Ovary (tissue), 9 donors: ENCODE data around the gene SEPTIN2. TPM values are rescaled to one million over a fixed set of nuclear protein-coding genes. Genes with fewer than 3 reads are reported as not detected.
"Not testable (repeated sequence)": the region's sequence is repeated elsewhere in the genome, so short reads cannot be mapped to it uniquely, and the experiment has no call there.

Experiments used
- DNase-seq, 5 donors: peaks; one replicate each; pipeline ENCODE4 v3.0.0-alpha.2; 2019 to 2020
- H3K27ac ChIP-seq, 2 donors: fragments of 200-600 bp; one replicate each; pipeline versions ENCODE4 v1.5.1 to v1.8.0; 2019 to 2022
- H3K27me3 ChIP-seq: fragments of 200-600 bp; one replicate; pipeline ENCODE4 v1.8.0; 2022
- H3K36me3 ChIP-seq: fragments of 200-600 bp; sonication (generic); one replicate; pipeline ENCODE4 v1.5.1; 2019
- H3K4me1 ChIP-seq: one replicate; pipeline ENCODE4 v1.8.1; 2013; ENCODE audit warnings: mild to moderate bottlenecking, moderate library complexity; ENCODE audit not compliant: insufficient read depth
- H3K4me3 ChIP-seq: fragments of 200-600 bp; sonication (generic); one replicate; pipeline ENCODE4 v1.5.1; 2017
- H3K9me3 ChIP-seq, 2 donors: fragments of 200-600 bp in 1 of 2; sonication (generic) in 1 of 2; one replicate each; pipeline versions ENCODE4 v1.5.1 to v1.8.1; 2013 to 2019; ENCODE audit warnings: mild to moderate bottlenecking in 1 of 2, moderate library complexity in 1 of 2
- CTCF ChIP-seq, 3 donors: fragments of 450-650 bp in 2 of 3; fragments of 200-600 bp in 1 of 3; IDR thresholded peaks; one replicate each; pipeline versions ENCODE4 v1.5.1 to v1.8.0; 2016 to 2022; ENCODE audit warnings: antibody characterized with exemption in 3 of 3, mild to moderate bottlenecking in 1 of 3
- EP300 ChIP-seq: sonication (generic); formaldehyde crosslinking; IDR thresholded peaks from one replicate; pipeline ENCODE4 v1.6.1; 2017; ENCODE audit warnings: antibody characterized with exemption
- POLR2A ChIP-seq: fragments of 450-650 bp; IDR thresholded peaks from one replicate; pipeline ENCODE4 v1.6.1; 2017; ENCODE audit warnings: antibody characterized with exemption, mild to moderate bottlenecking, moderate library complexity
- WGBS, 3 donors: extraction: QIAGEN DNeasy Blood & Tissue Kit in 1 of 3; methylation state at CpG; one replicate each; pipeline versions ENCODE4 v1.1.5 to v1.1.7; 2013 to 2017; 5-methylcytosine and 5-hydroxymethylcytosine counted together
- intact Hi-C, 4 donors: fragments of 100-400 bp; cut with DNase I; formaldehyde crosslinking; loops; one replicate each; pipeline versions ENCODE4 v1.11.0 to v1.15.1; 2022 to 2023
- polyA plus RNA-seq, 2 donors: library from polyadenylated mRNA; stranded (reverse); fragments of 200-250 nt in 1 of 2; fragments of 350-450 nt in 1 of 2; fragmentation: Illumina TruSeq in 1 of 2; extraction: RNeasy Lipid Tissue Mini Kit (QIAGEN cat#74804) in 1 of 2; gene quantifications; one replicate each; pipeline ENCODE4 v1.2.3, GENCODE V29; 2013 to 2014
- total RNA-seq, 7 donors: library from RNA; depleted of rRNA in 2 of 7; stranded (reverse); fragments of >200 nt in 2 of 7; fragmentation: NEBNext Ultra II Directional in 3 of 7; extraction: Animal tissue kit (Norgen Biotek cat#: 25700) in 3 of 7; gene quantifications; one replicate each; pipeline versions ENCODE4 v1.1.0 to v1.2.4, GENCODE V29; 2016 to 2023
- donor health status: DM: no; HTN: no; CAD: no; lungs with moderate emphysema.
- donor health status: DM: no; HTN: no; CAD: no.
- donor health status: Bipolar disorder and iron deficiency.
- donor health status: DM: yes; HTN: yes; CAD: no.
- donor health status: DM: no; HTN: no; CAD: no.
- donor health status: DM: yes; HTN: yes; CAD: no.

The SEPTIN2 gene
- total and polyA plus RNA-seq, 9 donors, result 184 to 403 (median 328) TPM

DNA sequence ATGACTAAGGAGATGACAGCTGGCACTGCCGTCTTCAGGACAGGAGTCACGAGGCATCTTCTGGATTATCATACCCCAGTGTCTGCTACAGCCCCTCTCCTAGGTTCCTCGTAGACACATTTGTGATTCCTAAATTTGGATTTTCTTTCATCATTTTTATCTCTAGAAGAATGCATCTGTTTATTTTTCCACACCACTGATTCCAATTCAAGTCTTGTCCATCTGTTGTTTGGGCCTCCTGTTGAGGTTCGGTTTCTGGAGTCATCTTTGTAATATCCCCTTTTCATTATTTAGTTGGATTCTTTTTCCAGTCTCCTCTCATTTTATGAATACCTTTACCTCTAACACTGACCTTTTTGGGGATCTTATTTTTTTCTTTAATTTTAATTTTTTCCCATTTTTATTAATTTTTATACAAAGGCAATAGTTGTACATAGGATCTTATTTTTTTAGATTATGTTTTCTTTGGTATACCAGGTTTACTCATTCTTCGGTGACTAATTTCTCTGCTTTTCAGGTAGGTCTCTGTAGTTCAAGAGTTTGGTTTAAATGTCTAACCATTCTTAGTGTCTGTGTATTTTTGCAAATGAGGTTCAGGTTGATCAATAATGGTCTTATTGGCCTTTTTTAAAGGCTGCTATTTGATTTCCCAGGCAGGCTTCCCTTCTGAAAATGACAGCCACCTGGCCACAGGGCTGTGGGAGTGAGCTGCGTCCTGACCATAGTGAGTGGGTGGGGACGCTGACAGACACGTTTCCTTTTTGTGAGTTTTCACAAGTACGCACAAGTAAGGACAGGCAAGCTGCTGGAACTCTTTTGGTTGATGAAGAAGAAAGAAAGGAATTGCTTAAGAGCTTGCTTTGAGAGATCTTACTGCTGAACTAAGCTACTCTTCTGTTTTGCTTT, 74.8 kb downstream of the SEPTIN2 start:
- no peak overlapping the region for H3K4me3 ChIP-seq
- intact Hi-C loops, result no loop called here
- no peak overlapping the region for H3K27ac ChIP-seq
- H3K36me3 ChIP-seq, result no peaks in the 10 kb centered on the region
- H3K9me3 ChIP-seq, result no peaks in the 10 kb centered on the region
- no peak for DNase-seq
- no peaks in the 10 kb centered on the region for H3K4me1 ChIP-seq
- WGBS, 3 donors, result 89 to 90% (median 89%) methylated on average over 9 of the region's 9 CpGs
- TF ChIP-seq CTCF (IDR thresholded peaks at IDR 0.05), result no peak
- no peaks in the 10 kb centered on the region for H3K27me3 ChIP-seq

- 74 to 83% (median 79%) methylated on average over 6 of the region's 6 CpGs for whole genome bisulfite sequencing, 3 donors
- Histone ChIP-seq H3K9me3 (no peaks in the 10 kb centered on the region), H3K27me3 (no peaks in the 10 kb centered on the region), H3K36me3 (no peaks in the 10 kb centered on the region), H3K27ac (no peak overlapping the region), H3K4me1 (no peaks in the 10 kb centered on the region), H3K4me3 (no peak overlapping the region)
- peak in 2 of 5 donors; percentile 28 to 39 for DNase-seq
- peak in 1 of 3 donors; percentile 15 for TF ChIP-seq CTCF (IDR thresholded peaks at IDR 0.05)
- no peak for TF ChIP-seq POLR2A
- intact Hi-C loops, result no loop called here
These were observed 76.4 kb downstream of the SEPTIN2 start for GRCh38 chr2:241391892-241392665.

GRCh38 chr2:241392753-241393152, 77.0 kb downstream of the SEPTIN2 start:
- intact Hi-C loops, result not testable (repeated sequence)

GRCh38 chr2:241393524-241394196, 77.9 kb downstream of the SEPTIN2 start:
- H3K4me1 ChIP-seq, result no peaks in the 10 kb centered on the region
- DNase-seq, result no peak
- no peaks in the 10 kb centered on the region for H3K36me3 ChIP-seq
- intact Hi-C loops, result no loop called here
- TF ChIP-seq EP300, result no peak
- no peak for TF ChIP-seq CTCF (IDR thresholded peaks at IDR 0.05)
- TF ChIP-seq POLR2A, result no peak
- H3K4me3 ChIP-seq, result no peak overlapping the region
- no peaks in the 10 kb centered on the region for H3K27me3 ChIP-seq
- 91 to 95% (median 95%) methylated on average over 3 of the region's 3 CpGs for WGBS, 3 donors
- H3K27ac ChIP-seq, result no peak overlapping the region
- H3K9me3 ChIP-seq, result no peaks in the 10 kb centered on the region

More at GRCh38 chr2:241392753-241393152, 77.0 kb downstream of the SEPTIN2 start:
- H3K4me1 ChIP-seq, DNase-seq, H3K27me3 ChIP-seq, H3K36me3 ChIP-seq, H3K27ac ChIP-seq, H3K4me3 ChIP-seq, H3K9me3 ChIP-seq: not testable (repeated sequence)
- 94 to 98% (median 96%) methylated on average over 4 of the region's 4 CpGs for WGBS, 3 donors

DNA sequence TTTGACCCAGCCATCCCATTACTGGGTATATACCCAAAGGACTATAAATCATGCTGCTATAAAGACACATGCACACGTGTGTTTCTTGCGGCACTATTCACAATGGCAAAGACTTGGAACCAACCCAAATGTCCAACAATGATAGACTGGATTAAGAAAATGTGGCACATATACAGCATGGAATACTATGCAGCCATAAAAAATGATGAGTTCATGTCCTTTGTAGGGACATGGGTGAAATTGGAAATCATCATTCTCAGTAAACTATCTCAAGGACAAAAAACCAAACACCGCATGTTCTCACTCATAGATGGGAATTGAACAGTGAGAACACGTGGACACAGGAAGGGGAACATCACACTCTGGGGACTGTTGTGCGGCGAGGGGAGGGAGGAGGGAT, 81.1 kb downstream of the SEPTIN2 start:
- not testable (repeated sequence) for DNase-seq

More for the DNA sequence above, 81.1 kb downstream of the SEPTIN2 start:
- H3K27me3 ChIP-seq, H3K36me3 ChIP-seq, H3K4me1 ChIP-seq, H3K4me3 ChIP-seq, H3K9me3 ChIP-seq, intact Hi-C loops, H3K27ac ChIP-seq: not testable (repeated sequence)
- WGBS, 3 donors, result 94 to 98% (median 95%) methylated on average over 6 of the region's 6 CpGs
